ENCODE results near the gene GNB2. TPM values are rescaled to one million over a fixed set of nuclear protein-coding genes. Genes with fewer than 3 reads are reported as not detected.

Gene GNB2
- total and polyA plus RNA-seq, 2 of the 8 experiments (the other 6 are each of a cell fraction or from before 2014, with no cell fraction given) = 157 to 260 TPM

- TF ChIP-seq CHD7 (IDR thresholded peaks at IDR 0.05; ENCODE audit: insufficient replicate concordance, low read length) (no peak), JUN (IDR thresholded peaks at IDR 0.05; ENCODE audit: low read depth, low read length) (no peak), POU5F1 (IDR thresholded peaks at IDR 0.05; ENCODE audit: low read depth, low read length) (no peak), POLR2AphosphoS5 (IDR thresholded peaks at IDR 0.05; ENCODE audit: low read depth, low read length) (peak; percentile 51; the same call in 1 of the 2 replicates), SIN3A (conservative IDR thresholded peaks at IDR 0.05 in 1 of 2, IDR thresholded peaks at IDR 0.05 in 1 of 2; ENCODE audit: low read depth in 1 of 2, low read length in 2 of 2) (peak; percentile 88 to 93), BCL11A (IDR thresholded peaks at IDR 0.05; ENCODE audit: low read depth in 2 of 2, low read length in 2 of 2) (no peak), RAD21 (IDR thresholded peaks at IDR 0.05 in 1 of 2, conservative IDR thresholded peaks at IDR 0.05 in 1 of 2; ENCODE audit: low read depth in 2 of 2, low read length in 2 of 2) (no peak), SP4 (IDR thresholded peaks at IDR 0.05; ENCODE audit: low read length) (no peak), SP1 (IDR thresholded peaks at IDR 0.05; ENCODE audit: low read depth, low read length) (peak; percentile 84; the same call in 1 of the 2 replicates), BACH1 (IDR thresholded peaks at IDR 0.05; ENCODE audit: low read length) (no peak), POLR2A (IDR thresholded peaks at IDR 0.05; ENCODE audit: control extremely low read depth in 1 of 2, low read depth in 2 of 2, low read length in 2 of 2) (no peak)
Measured at GRCh38 chr7:100655908-100656674, 17.4 kb upstream of the GNB2 start, which contains the start of gene ACTL6B (continued).
